K562 (cell line): Measurements from ENCODE around the gene ARL10. TPM values are rescaled to one million over a fixed set of nuclear protein-coding genes. Genes with fewer than 3 reads are reported as not detected.

Experiments used
- ARHGAP35 ChIP-seq: fragments of 450-650 bp; IDR thresholded peaks from 2 replicates; pipeline ENCODE4 v1.6.1; 2018; ENCODE audit not compliant: partially characterized antibody
- ARID3B ChIP-seq: fragments of 250-450 bp; sonication (Bioruptor Pico); IDR thresholded peaks from 2 replicates; pipeline ENCODE4 v1.4.0; 2020; ENCODE audit warnings: borderline replicate concordance
- ATF7 ChIP-seq: fragments of 450-650 bp; IDR thresholded peaks from 2 replicates; pipeline ENCODE4 v1.7.1; 2014; ENCODE audit warnings: mild to moderate bottlenecking, moderate library complexity
- BCOR ChIP-seq: fragments of 450-650 bp; IDR thresholded peaks from 2 replicates; pipeline ENCODE4 v1.6.1; 2016
- CTBP1 ChIP-seq: fragments of 450-650 bp; IDR thresholded peaks from 2 replicates; pipeline ENCODE4 v1.6.1; 2016; ENCODE audit warnings: borderline replicate concordance
- HDAC1 ChIP-seq, 2 experiments: fragments of 450-650 bp; IDR thresholded peaks; 2 replicates each; pipeline ENCODE4 v1.6.1; 2016 to 2017; ENCODE audit warnings: inconsistent platforms in 1 of 2, mild to moderate bottlenecking in 1 of 2, moderate library complexity in 1 of 2
- JUN ChIP-seq, 2 experiments: sonication (generic) in 1 of 2; formaldehyde crosslinking in 1 of 2; IDR thresholded peaks; 2 replicates each; pipeline versions ENCODE4 v1.6.1 to v1.8.0; 2012 to 2022; ENCODE audit warnings: borderline replicate concordance in 2 of 2, mild to moderate bottlenecking in 2 of 2, improper control_type of control experiment in 1 of 2, low read depth in 1 of 2, low read length in 1 of 2, missing genetic modification reagents in 1 of 2
- KAT7 ChIP-seq: sonication (generic); formaldehyde crosslinking; IDR thresholded peaks from 2 replicates; pipeline ENCODE4 v1.8.0; 2022; ENCODE audit warnings: missing genetic modification reagents, mild to moderate bottlenecking, borderline replicate concordance
- KAT8 ChIP-seq: fragments of 450-650 bp; IDR thresholded peaks from 2 replicates; pipeline ENCODE4 v1.6.1; 2016; ENCODE audit warnings: low read depth, mild to moderate bottlenecking
- MBD2 ChIP-seq: sonication (generic); IDR thresholded peaks from 2 replicates; pipeline ENCODE4 v1.6.1; 2016; ENCODE audit warnings: low read depth, borderline replicate concordance
- MEF2A ChIP-seq: IDR thresholded peaks from 2 replicates; pipeline ENCODE4 v1.6.1; 2011; ENCODE audit warnings: low read depth, mild to moderate bottlenecking, low read length, moderate library complexity; ENCODE audit not compliant: control insufficient read depth
- NBN ChIP-seq: fragments of 450-650 bp; IDR thresholded peaks from 2 replicates; pipeline ENCODE4 v1.6.1; 2016; ENCODE audit warnings: low read depth, mild to moderate bottlenecking
- PYGO2 ChIP-seq: fragments of 450-650 bp; IDR thresholded peaks from 2 replicates; pipeline ENCODE4 v1.6.1; 2016; ENCODE audit warnings: mild to moderate bottlenecking, missing genetic modification characterization, moderate library complexity, missing compliant biosample characterization
- RBM14 ChIP-seq: fragments of 200-400 bp; formaldehyde crosslinking; IDR thresholded peaks from 2 replicates; pipeline ENCODE4 v1.6.1; 2018; ENCODE audit warnings: low read depth, mild to moderate bottlenecking, low read length, moderate library complexity, borderline replicate concordance; ENCODE audit not compliant: insufficient read depth
- RBM17 ChIP-seq: fragments of 200-400 bp; formaldehyde crosslinking; IDR thresholded peaks from 2 replicates; pipeline ENCODE4 v1.6.1; 2017; ENCODE audit warnings: low read depth, mild to moderate bottlenecking, low read length, borderline replicate concordance
- SNIP1 ChIP-seq: fragments of 450-650 bp; IDR thresholded peaks from 2 replicates; pipeline ENCODE4 v1.7.1; 2017; ENCODE audit warnings: low read depth, mild to moderate bottlenecking
- TGIF2 ChIP-seq: sonication (generic); formaldehyde crosslinking; IDR thresholded peaks from 2 replicates; pipeline ENCODE4 v1.8.1; 2022; ENCODE audit warnings: mild to moderate bottlenecking, missing genetic modification reagents, moderate library complexity
- XRCC4 ChIP-seq: IDR thresholded peaks from one replicate; pipeline ENCODE4 v1.6.1; 2011; ENCODE audit not compliant: insufficient read depth, insufficient read length; ENCODE audit errors: extremely low read depth
- ZC3H4 ChIP-seq: sonication (generic); formaldehyde crosslinking; IDR thresholded peaks from 2 replicates; pipeline ENCODE4 v1.9.0; 2021; ENCODE audit warnings: missing genetic modification reagents, borderline replicate concordance
- ZNF232 ChIP-seq: sonication (generic); formaldehyde crosslinking; IDR thresholded peaks from 2 replicates; pipeline ENCODE4 v1.8.0; 2022; ENCODE audit warnings: mild to moderate bottlenecking, missing genetic modification reagents
- ZNF274 ChIP-seq: IDR thresholded peaks from 2 replicates; pipeline ENCODE4 v1.6.1; 2011; ENCODE audit warnings: low read depth, mild to moderate bottlenecking, low read length, moderate library complexity, borderline replicate concordance
- ZNF584 ChIP-seq: fragments of 200-800 bp; sonication (Bioruptor generic); IDR thresholded peaks from 2 replicates; pipeline ENCODE4 v1.6.1; 2016; ENCODE audit warnings: low read depth, mild to moderate bottlenecking, missing genetic modification characterization, missing compliant biosample characterization
- ZNF586 ChIP-seq: fragments of 450-650 bp; formaldehyde crosslinking; conservative IDR thresholded peaks from 2 replicates; pipeline ENCODE4 v1.4.0; 2020; ENCODE audit warnings: mild to moderate bottlenecking, moderate library complexity
- ZNF785 ChIP-seq: fragments of 250-450 bp; sonication (Bioruptor Pico); IDR thresholded peaks from 2 replicates; pipeline ENCODE4 v1.4.0; 2020; ENCODE audit warnings: mild to moderate bottlenecking
- polyA plus RNA-seq, 8 experiments: library from polyadenylated mRNA; depleted of rRNA in 4 of 8; stranded (reverse) in 5 of 8; unstranded in 3 of 8; fragments of >200 nt; fragmentation: Nextera tagmentation in 2 of 8; fragmentation: Illumina TruSeq in 1 of 8; extraction: Ambion mirVana in 2 of 8; extraction: Trizol in 1 of 8; gene quantifications; 2 replicates each; pipeline versions ENCODE4 v1.2.1 to v1.2.3, GENCODE V29; 2011 to 2014; ENCODE audit warnings: inconsistent platforms in 1 of 8, missing spikeins in 1 of 8
- total RNA-seq, 7 experiments: library from RNA; depleted of rRNA in 6 of 7; stranded (reverse); fragments of >200 nt in 6 of 7; fragmentation: Illumina TruSeq in 2 of 7; extraction: Trizol in 2 of 7; gene quantifications; 2 replicates each; pipeline versions ENCODE4 v1.2.1 to v1.2.3, GENCODE V29; 2011 to 2021; ENCODE audit warnings: low replicate concordance in 1 of 7
- TF ChIP-seq, protein P1 (sequence below): fragments of 450-650 bp; IDR thresholded peaks from 2 replicates; pipeline ENCODE4 v1.6.1; 2016
- TF ChIP-seq, protein P2 (sequence below): IDR thresholded peaks from 2 replicates; pipeline ENCODE4 v1.6.1; 2016; ENCODE audit warnings: missing genetic modification characterization, missing compliant biosample characterization

Gene ARL10
- total and polyA plus RNA-seq, 9 of the 15 experiments (the other 6 are each of a cell fraction or from before 2014, with no cell fraction given): under 0.01 to 0.40 (median 0.34) TPM; not detected in 3

DNA sequence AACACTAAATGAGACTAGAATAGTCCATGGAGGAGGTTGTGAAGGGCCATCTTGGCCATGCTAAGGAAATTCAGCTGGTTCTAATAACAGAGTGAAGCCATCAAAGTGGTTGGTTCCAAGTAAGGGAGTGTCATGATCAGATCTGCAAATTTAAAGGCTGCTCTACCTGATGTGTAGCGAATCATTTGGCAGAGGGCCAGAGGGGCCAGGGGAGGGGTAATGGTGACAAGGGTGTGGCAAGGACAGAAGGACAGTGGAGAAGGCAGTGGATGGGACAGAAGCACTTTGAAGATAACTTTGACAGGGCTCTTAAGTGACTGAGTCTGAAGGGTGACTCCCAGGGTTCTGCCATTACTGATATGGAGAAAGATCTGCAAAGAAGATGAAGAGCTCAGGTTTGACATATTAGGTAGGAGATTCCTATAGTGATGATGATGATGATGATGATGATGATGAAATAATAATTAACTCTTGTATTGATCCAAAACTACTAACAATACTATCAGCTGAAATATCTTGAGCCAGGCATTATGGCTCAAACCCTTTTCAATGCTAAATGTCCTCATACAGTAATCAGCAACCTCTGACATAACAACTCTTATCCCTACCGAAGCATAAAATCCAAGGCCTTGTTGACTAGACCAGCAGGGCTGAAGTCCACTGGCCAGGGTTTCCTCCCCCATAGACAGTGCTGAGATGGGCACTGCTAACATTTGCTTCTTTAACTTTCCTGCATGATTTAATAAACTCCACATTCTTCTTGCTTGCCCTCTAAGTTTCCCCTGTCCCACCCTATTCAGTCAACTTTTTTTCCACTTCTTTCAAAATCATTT, 23.7 kb upstream of the ARL10 start (continued):
- TF ChIP-seq ATF7: 0 out of 2 replicates have a peak, but pooled peaks have one; percentile 23
- no peak for TF ChIP-seq ZNF586
- TF ChIP-seq MBD2: no peak
- TF ChIP-seq CTBP1: peak; percentile 83
- no peak for TF ChIP-seq ARID3B
- TF ChIP-seq ZNF584: no peak
- no peak for TF ChIP-seq PYGO2 (tag)
- TF ChIP-seq ARHGAP35: no peak
- TF ChIP-seq HDAC1 (IDR thresholded peaks at IDR 0.05): no peak
- no peak for TF ChIP-seq TGIF2 (CRISPR knock-in tag)
- TF ChIP-seq, protein P1, sequence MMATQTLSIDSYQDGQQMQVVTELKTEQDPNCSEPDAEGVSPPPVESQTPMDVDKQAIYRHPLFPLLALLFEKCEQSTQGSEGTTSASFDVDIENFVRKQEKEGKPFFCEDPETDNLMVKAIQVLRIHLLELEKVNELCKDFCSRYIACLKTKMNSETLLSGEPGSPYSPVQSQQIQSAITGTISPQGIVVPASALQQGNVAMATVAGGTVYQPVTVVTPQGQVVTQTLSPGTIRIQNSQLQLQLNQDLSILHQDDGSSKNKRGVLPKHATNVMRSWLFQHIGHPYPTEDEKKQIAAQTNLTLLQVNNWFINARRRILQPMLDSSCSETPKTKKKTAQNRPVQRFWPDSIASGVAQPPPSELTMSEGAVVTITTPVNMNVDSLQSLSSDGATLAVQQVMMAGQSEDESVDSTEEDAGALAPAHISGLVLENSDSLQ: peak; percentile 50; the same call in 1 of the 2 replicates
- TF ChIP-seq ZNF232: no peak
- no peak for TF ChIP-seq JUN (IDR thresholded peaks at IDR 0.05; ENCODE audit: borderline replicate concordance, low read depth, low read length)
- no peak for TF ChIP-seq JUN (CRISPR knock-in tag; IDR thresholded peaks at IDR 0.05; ENCODE audit: borderline replicate concordance)
- no peak for TF ChIP-seq RBM14
- TF ChIP-seq XRCC4: no peak
- TF ChIP-seq KAT7: no peak
- no peak for TF ChIP-seq KAT8
- TF ChIP-seq NBN: no peak
- TF ChIP-seq, protein P2, sequence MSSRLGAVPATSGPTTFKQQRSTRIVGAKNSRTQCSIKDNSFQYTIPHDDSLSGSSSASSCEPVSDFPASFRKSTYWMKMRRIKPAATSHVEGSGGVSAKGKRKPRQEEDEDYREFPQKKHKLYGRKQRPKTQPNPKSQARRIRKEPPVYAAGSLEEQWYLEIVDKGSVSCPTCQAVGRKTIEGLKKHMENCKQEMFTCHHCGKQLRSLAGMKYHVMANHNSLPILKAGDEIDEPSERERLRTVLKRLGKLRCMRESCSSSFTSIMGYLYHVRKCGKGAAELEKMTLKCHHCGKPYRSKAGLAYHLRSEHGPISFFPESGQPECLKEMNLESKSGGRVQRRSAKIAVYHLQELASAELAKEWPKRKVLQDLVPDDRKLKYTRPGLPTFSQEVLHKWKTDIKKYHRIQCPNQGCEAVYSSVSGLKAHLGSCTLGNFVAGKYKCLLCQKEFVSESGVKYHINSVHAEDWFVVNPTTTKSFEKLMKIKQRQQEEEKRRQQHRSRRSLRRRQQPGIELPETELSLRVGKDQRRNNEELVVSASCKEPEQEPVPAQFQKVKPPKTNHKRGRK: no peak
- TF ChIP-seq RBM17: no peak
- TF ChIP-seq SNIP1: no peak
- no peak for TF ChIP-seq BCOR
- no peak for TF ChIP-seq ZNF274
- no peak for TF ChIP-seq ZNF785 (CRISPR knock-in tag)
- no peak for TF ChIP-seq MEF2A
- no peak for TF ChIP-seq ZC3H4 (CRISPR knock-in tag)
